ENCODE data around the gene NDUFS6.

Gene NDUFS6

GRCh38 chr5:1778138-1779020 is 22.8 kb upstream of the NDUFS6 start:
- DNase-seq (ENCODE audit: low read depth in 1 of 2, low spot score in 1 of 2) = no peak
- TF ChIP-seq SPI1 (IDR thresholded peaks at IDR 0.05; ENCODE audit: borderline replicate concordance, low read depth) = no peak
- no peak for TF ChIP-seq REST (IDR thresholded peaks at IDR 0.05; ENCODE audit: insufficient replicate concordance, low read depth)
- TF ChIP-seq POLR2AphosphoS5 (IDR thresholded peaks at IDR 0.05; ENCODE audit: low read depth) = no peak
- TF ChIP-seq, protein P1, sequence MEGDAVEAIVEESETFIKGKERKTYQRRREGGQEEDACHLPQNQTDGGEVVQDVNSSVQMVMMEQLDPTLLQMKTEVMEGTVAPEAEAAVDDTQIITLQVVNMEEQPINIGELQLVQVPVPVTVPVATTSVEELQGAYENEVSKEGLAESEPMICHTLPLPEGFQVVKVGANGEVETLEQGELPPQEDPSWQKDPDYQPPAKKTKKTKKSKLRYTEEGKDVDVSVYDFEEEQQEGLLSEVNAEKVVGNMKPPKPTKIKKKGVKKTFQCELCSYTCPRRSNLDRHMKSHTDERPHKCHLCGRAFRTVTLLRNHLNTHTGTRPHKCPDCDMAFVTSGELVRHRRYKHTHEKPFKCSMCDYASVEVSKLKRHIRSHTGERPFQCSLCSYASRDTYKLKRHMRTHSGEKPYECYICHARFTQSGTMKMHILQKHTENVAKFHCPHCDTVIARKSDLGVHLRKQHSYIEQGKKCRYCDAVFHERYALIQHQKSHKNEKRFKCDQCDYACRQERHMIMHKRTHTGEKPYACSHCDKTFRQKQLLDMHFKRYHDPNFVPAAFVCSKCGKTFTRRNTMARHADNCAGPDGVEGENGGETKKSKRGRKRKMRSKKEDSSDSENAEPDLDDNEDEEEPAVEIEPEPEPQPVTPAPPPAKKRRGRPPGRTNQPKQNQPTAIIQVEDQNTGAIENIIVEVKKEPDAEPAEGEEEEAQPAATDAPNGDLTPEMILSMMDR (IDR thresholded peaks at IDR 0.05; ENCODE audit: insufficient read depth, low read length) = no peak
- no peak for TF ChIP-seq GABPA (IDR thresholded peaks at IDR 0.05; ENCODE audit: low read depth)
- Histone ChIP-seq H3K27me3 (ENCODE audit: insufficient read depth, poor library complexity, severe bottlenecking) (peaks cover 3% of the 10 kb centered on the region), H3K4me3 (replicated peaks; ENCODE audit: insufficient read depth, low read length) (no peak overlapping the region), H3K27ac (replicated peaks) (no peak overlapping the region)

DNA sequence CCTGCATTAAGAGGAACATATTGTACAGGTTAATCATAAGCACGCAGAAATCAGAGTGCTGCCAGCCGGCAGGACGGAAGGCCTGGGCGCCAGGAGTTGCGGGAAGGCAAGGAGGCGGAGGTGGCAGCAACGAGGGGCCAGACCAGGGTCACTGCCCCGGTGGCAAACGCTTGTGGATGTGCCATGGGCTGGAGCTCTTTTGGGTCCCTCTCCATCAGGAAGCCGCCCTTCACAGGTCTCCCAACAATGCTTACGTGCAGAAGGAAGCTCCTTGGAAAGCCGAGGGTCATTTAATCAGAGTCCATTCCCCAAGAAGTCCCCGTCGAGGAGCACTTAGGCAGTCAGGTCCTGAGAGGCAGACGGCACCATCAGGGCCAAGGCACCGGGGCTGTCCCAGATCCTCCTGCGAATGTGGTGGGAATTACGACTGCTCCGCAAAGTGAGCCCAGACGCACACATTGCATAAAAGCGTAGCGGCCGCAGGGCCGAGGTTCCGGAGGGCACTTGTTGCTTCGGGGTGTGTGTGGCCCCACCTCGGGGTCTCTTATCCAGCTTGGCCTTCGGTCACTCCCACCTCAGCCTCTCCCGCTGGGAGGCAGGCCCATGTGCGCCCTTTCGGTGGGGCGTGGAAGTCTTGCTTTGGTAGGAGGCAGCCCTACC is 22.1 kb upstream of the NDUFS6 start:
- TF ChIP-seq GABPA (IDR thresholded peaks at IDR 0.05; ENCODE audit: low read depth) = no peak
- TF ChIP-seq SPI1 (IDR thresholded peaks at IDR 0.05; ENCODE audit: borderline replicate concordance, low read depth) = no peak
- no peak for TF ChIP-seq POLR2AphosphoS5 (IDR thresholded peaks at IDR 0.05; ENCODE audit: low read depth)
- TF ChIP-seq REST (IDR thresholded peaks at IDR 0.05; ENCODE audit: insufficient replicate concordance, low read depth) = no peak
- TF ChIP-seq, protein P1 (IDR thresholded peaks at IDR 0.05; ENCODE audit: insufficient read depth, low read length) = no peak
- Histone ChIP-seq H3K4me3 (replicated peaks; ENCODE audit: insufficient read depth, low read length) (no peak overlapping the region), H3K27ac (replicated peaks) (no peak overlapping the region), H3K27me3 (ENCODE audit: insufficient read depth, poor library complexity, severe bottlenecking) (peaks cover 3% of the 10 kb centered on the region)
- no peak for DNase-seq (ENCODE audit: low read depth in 1 of 2, low spot score in 1 of 2)

GRCh38 chr5:1779782-1780613 is 21.2 kb upstream of the NDUFS6 start:
- H3K27me3 ChIP-seq (ENCODE audit: insufficient read depth, poor library complexity, severe bottlenecking) = peaks cover 3% of the 10 kb centered on the region
- no peak overlapping the region for H3K4me3 ChIP-seq (replicated peaks; ENCODE audit: insufficient read depth, low read length)
- no peak for TF ChIP-seq GABPA (IDR thresholded peaks at IDR 0.05; ENCODE audit: low read depth)
- no peak for TF ChIP-seq REST (IDR thresholded peaks at IDR 0.05; ENCODE audit: insufficient replicate concordance, low read depth)
- no peak for TF ChIP-seq POLR2AphosphoS5 (IDR thresholded peaks at IDR 0.05; ENCODE audit: low read depth)
- TF ChIP-seq SPI1 (IDR thresholded peaks at IDR 0.05; ENCODE audit: borderline replicate concordance, low read depth) = no peak
- TF ChIP-seq, protein P1 (IDR thresholded peaks at IDR 0.05; ENCODE audit: insufficient read depth, low read length) = no peak
- no peak for DNase-seq (ENCODE audit: low read depth in 1 of 2, low spot score in 1 of 2)
- no peak overlapping the region for H3K27ac ChIP-seq (replicated peaks)

Measured in HL-60 (cell line).